Endothelial cell of umbilical vein (primary cell): Measurements from ENCODE around the gene CCDC126. TPM values are rescaled to one million over a fixed set of nuclear protein-coding genes. Genes with fewer than 3 reads are reported as not detected.

Experiments
- BruUV-seq: library from RNA; stranded (reverse); fragments of 400-500 nt; replicated peaks from 2 replicates; lab custom pipeline; 2021; lab: Mats Ljungman, UMichigan
- CTCF ChIA-PET: fragments of 300-600, 350-600 bp; sonication (Branson Sonifier 250); formaldehyde crosslinking; loops from one replicate; lab custom pipeline; 2021; ENCODE audit warnings: antibody characterized with exemption, inconsistent platforms; lab: Charles Lee
- POLR2A ChIA-PET: fragments of 300-600, 350-600 bp; sonication (Branson Sonifier 250); formaldehyde crosslinking; loops from one replicate; lab custom pipeline; 2021; ENCODE audit warnings: antibody characterized with exemption, inconsistent platforms; lab: Charles Lee
- DNase-seq: peaks from one replicate; pipeline ENCODE4 v3.0.0-alpha.2; 2011; ENCODE audit warnings: low read depth, low spot score
- FAIRE-seq: peaks from 2 replicates; lab custom pipeline; 2011; peaks lifted over from hg19 to GRCh38; lab: Jason Lieb, UNC
- H2AFZ ChIP-seq: 2 replicates; pipeline ENCODE4 v1.6.0; 2012; ENCODE audit warnings: low read depth, low read length, control low read depth, inconsistent platforms
- H3K27ac ChIP-seq: 2 replicates; pipeline ENCODE4 v1.5.1; 2011; ENCODE audit warnings: low read depth, mild to moderate bottlenecking, control low read depth, low read length, moderate library complexity; ENCODE audit not compliant: insufficient read depth
- H3K27me3 ChIP-seq, 2 experiments: 2 replicates each; pipeline versions ENCODE4 v1.6.0 to v1.6.1; 2011; ENCODE audit warnings: low read length in 2 of 2, mixed read lengths in 1 of 2; ENCODE audit not compliant: control insufficient read depth in 2 of 2, insufficient read depth in 2 of 2
- H3K36me3 ChIP-seq, 2 experiments: 2 replicates in 1 of 2; 3 replicates in 1 of 2; pipeline ENCODE4 v1.5.1; 2011; ENCODE audit warnings: low read length in 2 of 2, mild to moderate bottlenecking in 1 of 2, moderate library complexity in 1 of 2; ENCODE audit not compliant: control insufficient read depth in 2 of 2, insufficient read depth in 2 of 2; ENCODE audit errors: extremely low read depth in 1 of 2
- H3K4me1 ChIP-seq: 3 replicates; pipeline ENCODE4 v1.5.1; 2011; ENCODE audit warnings: mild to moderate bottlenecking, low read length; ENCODE audit not compliant: control insufficient read depth, insufficient read depth; ENCODE audit errors: extremely low read depth
- H3K4me2 ChIP-seq: 2 replicates; pipeline ENCODE4 v1.6.1; 2011; ENCODE audit warnings: low read length, control low read depth, mixed read lengths; ENCODE audit not compliant: insufficient read depth
- H3K4me3 ChIP-seq, 3 experiments: fragments of 200-600 bp in 1 of 3; sonication (generic), shearing (Covaris generic) in 1 of 3; replicated peaks in 1 of 3; 2 replicates each; pipeline ENCODE4 v1.5.1; 2011 to 2016; ENCODE audit warnings: control low read depth in 3 of 3, low read length in 3 of 3, mild to moderate bottlenecking in 2 of 3, inconsistent platforms in 1 of 3, low read depth in 1 of 3, moderate library complexity in 1 of 3; ENCODE audit not compliant: insufficient read depth in 1 of 3
- H3K79me2 ChIP-seq: 2 replicates; pipeline ENCODE4 v1.6.0; 2012; ENCODE audit warnings: low read length, inconsistent platforms; ENCODE audit not compliant: control insufficient read depth, insufficient read depth
- H3K9ac ChIP-seq: replicated peaks from 2 replicates; pipeline ENCODE3; 2011; ENCODE audit warnings: low read length, control low read depth; ENCODE audit not compliant: insufficient read depth; ENCODE audit errors: extremely low read depth
- H3K9me1 ChIP-seq: replicated peaks from 3 replicates; pipeline ENCODE4 v1.6.0; 2011; ENCODE audit warnings: mild to moderate bottlenecking, low read length; ENCODE audit not compliant: control insufficient read depth, insufficient read depth; ENCODE audit errors: extremely low read depth
- H3K9me3 ChIP-seq: replicated peaks from 2 replicates; pipeline ENCODE4 v1.5.1; 2012; ENCODE audit warnings: low read length, inconsistent platforms; ENCODE audit not compliant: control insufficient read depth, insufficient read depth
- H4K20me1 ChIP-seq: replicated peaks from 2 replicates; pipeline ENCODE3; 2011; ENCODE audit warnings: mild to moderate bottlenecking, low read length; ENCODE audit not compliant: control insufficient read depth, insufficient read depth; ENCODE audit errors: extremely low read depth
- EZH2 ChIP-seq: IDR thresholded peaks from 2 replicates; pipeline ENCODE4 v1.6.1; 2012; ENCODE audit warnings: borderline replicate concordance, low read depth, mild to moderate bottlenecking, moderate library complexity, low read length, inconsistent platforms; ENCODE audit not compliant: severe bottlenecking
- FOS ChIP-seq: IDR thresholded peaks from 2 replicates; pipeline ENCODE4 v1.6.1; 2011; ENCODE audit warnings: mild to moderate bottlenecking, low read length, moderate library complexity, borderline replicate concordance; ENCODE audit not compliant: insufficient read depth
- GATA2 ChIP-seq: IDR thresholded peaks from 2 replicates; pipeline ENCODE4 v1.7.0; 2011; ENCODE audit warnings: low read depth, mild to moderate bottlenecking, moderate library complexity, mixed read lengths, low read length; ENCODE audit not compliant: insufficient read length, insufficient read depth
- JUN ChIP-seq: IDR thresholded peaks from 2 replicates; pipeline ENCODE4 v1.6.1; 2011; ENCODE audit warnings: borderline replicate concordance, low read depth; ENCODE audit not compliant: insufficient read length, insufficient read depth
- MYC ChIP-seq: IDR thresholded peaks from one replicate; pipeline ENCODE4 v1.6.1; 2011; ENCODE audit warnings: mild to moderate bottlenecking, low read depth, low read length
- POLR2A ChIP-seq: IDR thresholded peaks from 2 replicates; pipeline ENCODE4 v1.6.1; 2012; ENCODE audit warnings: low read depth, mild to moderate bottlenecking, control low read depth, low read length
- POLR2AphosphoS5 ChIP-seq: IDR thresholded peaks from 2 replicates; pipeline ENCODE4 v1.6.1; 2012; ENCODE audit warnings: low read depth, mild to moderate bottlenecking, control low read depth, low read length, moderate library complexity; ENCODE audit not compliant: insufficient read depth
- dilution Hi-C: fragments of 300-500 bp; cut with MboI; formaldehyde crosslinking; loops from one replicate; pipeline ENCODE4 v1.15.0; 2019; ENCODE audit warnings: low sequenced_read_pairs; ENCODE audit not compliant: extremely low pct_ligation_motif_present
- intact Hi-C: fragments of 100-400 bp; cut with micrococcal nuclease; formaldehyde crosslinking; loops from one replicate; pipeline ENCODE4 v1.10.0; 2022
- polyA plus RNA-seq, 4 experiments: library from polyadenylated mRNA; depleted of rRNA in 3 of 4; stranded (reverse) in 3 of 4; unstranded in 1 of 4; fragments of >200 nt; gene quantifications; 2 replicates each; pipeline versions ENCODE4 v1.2.1 to v1.2.3, GENCODE V29; 2011 to 2012; ENCODE audit warnings: missing spikeins in 1 of 4
- total RNA-seq: library from RNA; stranded (reverse); gene quantifications from 2 replicates; pipeline ENCODE4 v1.2.3, GENCODE V29; 2021
- TF ChIP-seq, protein P1 (sequence below): IDR thresholded peaks from 2 replicates; pipeline ENCODE4 v1.6.1; 2011; ENCODE audit not compliant: insufficient read depth, insufficient read length
- TF ChIP-seq, protein P2 (sequence below), 2 donors: IDR thresholded peaks; 1 replicate in 1 of 2; 2 replicates in 1 of 2; pipeline ENCODE4 v1.5.1; 2011; ENCODE audit warnings: low read length in 2 of 2, mild to moderate bottlenecking in 2 of 2, moderate library complexity in 2 of 2, control low read depth in 1 of 2, inconsistent platforms in 1 of 2, low read depth in 1 of 2; ENCODE audit not compliant: insufficient read depth in 1 of 2; ENCODE audit errors: extremely low read depth in 1 of 2

The CCDC126 gene
- total and polyA plus RNA-seq, 2 donors (not counting 3 experiments of a cell fraction or from before 2014, with no cell fraction given), result 4.9 to 8.6 TPM

DNA sequence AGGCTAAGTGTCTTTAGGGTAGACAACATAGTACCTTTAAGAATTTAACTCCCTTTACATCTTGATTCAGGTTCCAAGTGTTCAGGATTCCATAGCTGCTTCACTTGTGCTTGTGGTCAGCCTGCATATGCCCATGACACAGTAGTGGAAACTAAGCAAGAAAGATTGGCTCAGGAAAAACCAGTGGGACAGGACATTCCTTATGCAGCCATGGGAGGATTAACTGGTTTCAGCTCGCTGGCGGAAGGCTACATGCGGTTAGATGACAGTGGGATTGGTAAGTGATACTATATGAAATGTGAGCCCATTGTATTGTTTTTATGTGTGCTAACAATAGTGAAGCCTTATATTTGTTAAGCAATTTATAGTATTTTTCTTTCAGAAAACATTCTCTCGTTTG, 94.1 kb downstream of the CCDC126 start:
- TF ChIP-seq POLR2AphosphoS5 (no peak), EZH2 (no peak), MYC (no peak), FOS (no peak), JUN (no peak), GATA2 (no peak), POLR2A (no peak)
- TF ChIP-seq, protein P1, sequence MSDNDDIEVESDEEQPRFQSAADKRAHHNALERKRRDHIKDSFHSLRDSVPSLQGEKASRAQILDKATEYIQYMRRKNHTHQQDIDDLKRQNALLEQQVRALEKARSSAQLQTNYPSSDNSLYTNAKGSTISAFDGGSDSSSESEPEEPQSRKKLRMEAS, result no peak
- TF ChIP-seq, protein P2, sequence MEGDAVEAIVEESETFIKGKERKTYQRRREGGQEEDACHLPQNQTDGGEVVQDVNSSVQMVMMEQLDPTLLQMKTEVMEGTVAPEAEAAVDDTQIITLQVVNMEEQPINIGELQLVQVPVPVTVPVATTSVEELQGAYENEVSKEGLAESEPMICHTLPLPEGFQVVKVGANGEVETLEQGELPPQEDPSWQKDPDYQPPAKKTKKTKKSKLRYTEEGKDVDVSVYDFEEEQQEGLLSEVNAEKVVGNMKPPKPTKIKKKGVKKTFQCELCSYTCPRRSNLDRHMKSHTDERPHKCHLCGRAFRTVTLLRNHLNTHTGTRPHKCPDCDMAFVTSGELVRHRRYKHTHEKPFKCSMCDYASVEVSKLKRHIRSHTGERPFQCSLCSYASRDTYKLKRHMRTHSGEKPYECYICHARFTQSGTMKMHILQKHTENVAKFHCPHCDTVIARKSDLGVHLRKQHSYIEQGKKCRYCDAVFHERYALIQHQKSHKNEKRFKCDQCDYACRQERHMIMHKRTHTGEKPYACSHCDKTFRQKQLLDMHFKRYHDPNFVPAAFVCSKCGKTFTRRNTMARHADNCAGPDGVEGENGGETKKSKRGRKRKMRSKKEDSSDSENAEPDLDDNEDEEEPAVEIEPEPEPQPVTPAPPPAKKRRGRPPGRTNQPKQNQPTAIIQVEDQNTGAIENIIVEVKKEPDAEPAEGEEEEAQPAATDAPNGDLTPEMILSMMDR (IDR thresholded peaks at IDR 0.05; ENCODE audit: extremely low read depth in 1 of 2, insufficient read depth in 1 of 2, low read depth in 1 of 2, low read length in 2 of 2), result no peak

More for the DNA sequence above, 94.1 kb downstream of the CCDC126 start:
- peaks cover 0 to 5% of the 10 kb centered on the region in 2 experiments for H3K36me3 ChIP-seq
- H3K4me3 ChIP-seq, result no peak overlapping the region
- H4K20me1 ChIP-seq, result no peaks in the 10 kb centered on the region
- dilution Hi-C loops (no loop called here), intact Hi-C loops (no loop called here)
- no TSS peak for BruUV-seq
- no peaks in the 10 kb centered on the region for H3K9me3 ChIP-seq
- no peaks in the 10 kb centered on the region for H3K79me2 ChIP-seq
- ChIA-PET POLR2A (no interaction called here), CTCF (no interaction called here)
- H3K27ac ChIP-seq, result no peak overlapping the region
- DNase-seq (no peak), FAIRE-seq (no peak)
- H3K9me1 ChIP-seq, result no peaks in the 10 kb centered on the region
- no peaks in the 10 kb centered on the region for H3K27me3 ChIP-seq
- H2AFZ ChIP-seq, result no peak overlapping the region
- H3K4me1 ChIP-seq, result no peaks in the 10 kb centered on the region
- no peak overlapping the region for H3K9ac ChIP-seq
- no peak overlapping the region for H3K4me2 ChIP-seq
